Renal pelvis (tissue), 4 donors: ENCODE results near the gene SLFN11. TPM values are rescaled to one million over a fixed set of nuclear protein-coding genes. Genes with fewer than 3 reads are reported as not detected.
"Not testable (repeated sequence)": the region's sequence is repeated elsewhere in the genome, so short reads cannot be mapped to it uniquely, and the experiment has no call there.

ENCODE experiments used
- DNase-seq: peaks from one replicate; pipeline ENCODE4 v3.0.0-alpha.2; 2013
- polyA plus RNA-seq, 3 donors: library from polyadenylated mRNA; unstranded; fragments of 120-200 nt; gene quantifications; one replicate each; pipeline ENCODE4 v1.2.1, GENCODE V29; 2013; ENCODE audit not compliant: insufficient read length in 3 of 3

Gene SLFN11
- polyA plus RNA-seq, 3 donors: 9.5 to 16.8 (median 12.2) TPM

GRCh38 chr17:35309345-35309744 is 64.1 kb downstream of the SLFN11 start:
- DNase-seq: not testable (repeated sequence)

Other genes starting within 250 kb of the SLFN11 start
- 10 to 100 TPM; 16.7 to 19.8 (median 18.5) TPM for gene NLE1, start 231.3 kb downstream of the SLFN11 start, polyA plus RNA-seq
- gene UNC45B, start 225.8 kb downstream of the SLFN11 start, polyA plus RNA-seq: under 1 TPM; 0.09 to 0.23 (median 0.16) TPM
- not detected for gene SLC35G3, start 179.2 kb downstream of the SLFN11 start, polyA plus RNA-seq
- gene SLFN5, start 130.5 kb downstream of the SLFN11 start, polyA plus RNA-seq: 10 to 100 TPM; 11.1 to 17.0 (median 15.3) TPM
- 10 to 100 TPM; 13.7 to 20.2 (median 14.2) TPM for gene SLFN12, start 58.9 kb upstream of the SLFN11 start, polyA plus RNA-seq
- 10 to 100 TPM; 16.5 to 47.6 (median 37.5) TPM for gene SLFN13, start 75.1 kb upstream of the SLFN11 start, polyA plus RNA-seq
- under 1 TPM; 0.11 to 0.30 (median 0.22) TPM for gene SLFN12L, start 164.1 kb upstream of the SLFN11 start, polyA plus RNA-seq
- gene SLFN14, start 187.2 kb upstream of the SLFN11 start, polyA plus RNA-seq: under 1 TPM; 0.12 to 0.22 (median 0.17) TPM
- 10 to 100 TPM; 10.3 to 11.5 (median 11.0) TPM for gene PEX12, start 204.9 kb upstream of the SLFN11 start, polyA plus RNA-seq
- gene AP2B1, start 213.7 kb upstream of the SLFN11 start, polyA plus RNA-seq: 100 to 1,000 TPM; 120 to 137 (median 127) TPM